GM19193 (cell line): ENCODE data around the gene ZNF821.

Experiments
- POLR2A ChIP-seq: IDR thresholded peaks from 4 replicates; pipeline ENCODE4 v1.6.1; 2011; ENCODE audit not compliant: insufficient read depth, insufficient read length; ENCODE audit errors: extremely low read depth

Gene ZNF821

GRCh38 chr16:71852561-71852960 lies 31.4 kb downstream of the ZNF821 start:
- peak; percentile 25 for TF ChIP-seq POLR2A

GRCh38 chr16:71852158-71852557 lies 31.8 kb downstream of the ZNF821 start:
- TF ChIP-seq POLR2A = no peak

DNA sequence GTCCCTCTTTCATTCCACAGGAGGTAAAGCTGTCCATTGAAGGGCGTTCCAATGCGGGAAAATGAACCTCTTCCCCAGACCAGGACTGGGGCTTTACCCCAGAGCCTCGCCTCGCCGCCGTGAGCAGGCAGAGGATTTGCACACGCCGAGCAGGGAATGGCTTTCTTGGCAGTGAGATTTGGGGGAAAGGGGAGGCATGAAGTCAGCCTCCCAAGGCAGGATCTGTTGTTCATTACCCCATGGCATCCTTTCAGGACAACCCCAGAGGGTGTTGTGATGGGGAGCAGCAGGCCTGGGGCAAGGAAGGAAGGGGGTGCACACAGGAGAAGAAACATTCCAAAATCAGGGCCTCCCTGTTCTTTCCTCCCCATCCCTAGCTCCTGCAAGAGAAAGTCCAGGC lies 32.2 kb downstream of the ZNF821 start:
- TF ChIP-seq POLR2A = no peak

- no peak for TF ChIP-seq POLR2A
Observed at GRCh38 chr16:71848622-71849021, 35.4 kb downstream of the ZNF821 start.

GRCh38 chr16:71847096-71847495 lies 36.9 kb downstream of the ZNF821 start:
- TF ChIP-seq POLR2A = no peak

- TF ChIP-seq POLR2A = no peak
Observed at GRCh38 chr16:71846431-71846830, 37.6 kb downstream of the ZNF821 start.

DNA sequence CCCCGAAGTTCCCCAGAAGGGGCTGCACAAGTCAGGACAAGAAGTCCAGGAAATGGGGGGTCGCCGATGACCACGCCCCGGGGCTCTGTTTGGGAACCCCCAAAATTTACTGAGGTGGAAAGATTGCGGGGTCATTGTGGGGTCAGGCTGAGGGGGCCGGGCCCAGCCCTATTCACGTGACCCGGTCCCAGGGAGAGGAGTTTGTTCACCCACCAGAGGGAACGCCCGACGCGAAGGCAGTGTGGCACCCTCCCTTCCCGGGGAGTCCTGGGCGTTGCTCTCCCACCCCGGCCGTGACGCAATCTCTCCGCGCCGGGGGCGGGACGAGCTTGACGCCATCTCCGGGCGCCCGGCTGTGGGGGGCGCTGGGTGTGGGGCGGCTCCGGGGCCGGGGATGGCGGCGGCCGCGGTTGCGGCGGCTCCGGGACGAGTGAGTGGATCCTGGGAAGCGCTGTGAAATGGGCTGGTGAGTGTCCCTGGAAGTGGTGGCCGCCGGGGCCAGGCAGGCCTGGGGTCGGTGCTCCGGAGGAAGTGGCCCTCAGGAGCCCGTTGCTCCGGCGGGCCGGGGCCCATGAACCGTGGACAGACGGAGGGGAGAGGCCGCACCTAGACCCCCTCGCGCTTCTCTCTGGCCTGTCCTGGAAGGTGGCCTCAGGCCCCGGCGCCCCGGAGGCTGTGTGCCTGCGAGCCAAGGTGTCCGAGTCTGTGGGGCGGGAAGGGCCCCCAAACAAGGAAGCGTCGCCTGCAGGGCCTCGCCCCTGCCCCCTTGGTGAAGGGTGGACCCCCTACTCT lies 38.1 kb downstream of the ZNF821 start, which contains the start of gene ATXN1L:
TSS of gene ATXN1L (plus strand) at position 338 of the 792 bp plus-strand sequence. CDS start 3,765 bp downstream, outside the sequence.
- peak; percentile 75 for TF ChIP-seq POLR2A

GRCh38 chr16:71843572-71843971 lies 40.4 kb downstream of the ZNF821 start:
- no peak for TF ChIP-seq POLR2A

DNA sequence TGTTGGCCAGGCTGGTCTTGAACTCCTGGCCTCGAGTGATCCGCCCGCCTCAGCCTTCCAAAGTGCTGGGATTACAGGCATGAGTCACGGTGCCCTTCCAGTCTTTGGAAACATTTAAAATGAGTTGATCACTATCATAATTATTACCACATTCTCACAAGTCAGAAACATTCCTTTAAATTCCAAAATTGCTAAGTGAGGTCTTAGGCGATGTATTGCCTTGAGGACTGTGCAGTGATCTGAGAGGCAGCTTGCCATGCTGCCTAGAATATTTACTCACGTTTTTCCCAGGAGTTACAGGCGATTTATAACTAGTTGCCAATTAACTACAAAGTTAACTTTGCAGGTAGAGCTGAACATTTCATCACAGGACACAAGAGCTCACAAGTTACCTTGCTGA lies 43.9 kb downstream of the ZNF821 start:
- no peak for TF ChIP-seq POLR2A

DNA sequence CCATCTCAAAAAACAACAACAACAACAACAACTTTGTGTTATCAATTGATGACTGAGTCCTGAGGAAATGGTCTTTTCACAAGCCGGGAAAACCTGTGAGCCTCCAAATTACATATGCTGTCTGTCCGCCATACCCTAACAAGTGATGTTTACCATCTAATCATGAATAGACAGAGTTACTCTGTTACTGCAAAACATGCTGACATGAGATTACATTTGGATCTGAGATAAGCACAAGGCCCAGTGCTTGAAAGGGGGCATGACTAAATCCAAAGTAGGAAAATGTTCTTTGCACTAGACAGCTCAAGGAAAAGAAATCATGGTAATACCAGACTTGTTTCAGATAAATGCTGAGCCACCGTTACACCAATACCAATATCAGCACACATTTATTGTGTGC lies 46.8 kb downstream of the ZNF821 start:
- TF ChIP-seq POLR2A = no peak

DNA sequence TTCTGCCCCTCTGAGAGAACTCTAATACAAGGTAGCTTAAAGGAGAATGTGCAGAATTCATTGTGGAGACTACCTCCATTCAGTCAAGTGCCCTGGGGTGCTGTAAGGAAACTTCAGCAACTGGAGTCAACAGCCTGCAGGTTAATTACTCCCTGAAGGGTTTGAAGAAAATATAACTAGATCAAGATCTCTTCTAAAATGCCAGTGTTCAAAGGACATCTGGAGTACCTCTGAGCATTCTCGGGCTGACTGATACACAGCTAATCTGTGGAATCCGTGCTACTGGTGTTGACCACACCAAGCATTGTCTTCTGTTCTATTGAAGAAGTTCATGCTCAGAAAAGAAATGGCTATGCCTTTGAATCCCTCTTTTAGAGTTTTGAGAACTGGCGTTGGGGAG lies 49.7 kb downstream of the ZNF821 start:
- no peak for TF ChIP-seq POLR2A

DNA sequence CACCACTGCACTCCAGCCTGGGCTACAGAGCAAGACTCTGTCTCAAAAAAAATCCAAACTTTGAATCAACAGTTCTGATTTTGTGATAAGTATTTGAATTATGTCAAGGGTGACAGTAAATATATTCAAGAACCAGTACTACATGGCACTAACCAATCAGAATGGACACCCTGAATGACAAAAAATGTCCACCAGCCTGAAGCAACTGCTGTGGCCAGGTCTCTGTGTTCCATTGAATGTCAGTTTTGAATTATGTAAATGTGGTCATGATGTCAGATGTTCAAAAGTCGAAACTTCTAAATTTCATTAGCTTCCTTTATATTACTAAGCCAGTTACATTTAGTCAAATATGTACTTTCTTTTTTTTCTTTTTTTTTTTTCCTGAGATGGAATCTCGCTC lies 53.6 kb downstream of the ZNF821 start:
- no peak for TF ChIP-seq POLR2A

GRCh38 chr16:71826533-71827017 lies 57.4 kb downstream of the ZNF821 start:
- no peak for TF ChIP-seq POLR2A

DNA sequence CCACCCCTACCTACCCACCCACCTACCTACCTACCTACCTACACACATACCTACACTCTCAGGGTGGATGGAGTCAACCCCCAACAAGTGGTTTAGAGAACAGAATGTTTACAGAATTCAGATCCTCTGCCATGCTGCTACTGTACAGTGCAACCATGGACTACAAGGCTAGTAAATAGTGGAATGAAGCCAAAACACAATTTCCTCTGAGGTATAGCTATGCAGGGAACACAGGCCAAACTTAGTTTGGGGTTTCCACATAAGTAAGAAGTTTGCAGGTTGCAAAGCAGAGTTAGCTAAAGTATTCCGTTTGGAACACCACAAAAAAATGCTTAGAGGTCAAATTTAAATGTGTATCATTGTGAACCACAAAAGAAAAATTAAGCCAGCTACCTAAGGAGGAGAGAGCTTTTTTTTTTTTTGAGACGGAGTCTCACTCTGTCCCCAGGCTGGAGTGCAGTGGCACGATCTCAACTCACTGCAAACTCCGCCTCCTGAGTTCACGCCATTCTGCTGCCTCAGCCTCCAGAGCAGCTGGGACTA lies 72.7 kb downstream of the ZNF821 start:
- no peak for TF ChIP-seq POLR2A
